HG02759 (cell line): ENCODE results near the gene LRRC8B.
"Not testable (repeated sequence)": the region's sequence is repeated elsewhere in the genome, so short reads cannot be mapped to it uniquely, and the experiment has no call there.

Experiments
- ATAC-seq: cut with Tn5 transposase; IDR thresholded peaks from one replicate; pipeline ENCODE4 v1.9.1; 2021; ENCODE audit warnings: mild to moderate bottlenecking, moderate library complexity; ENCODE audit not compliant: unreplicated experiment

The LRRC8B gene

DNA sequence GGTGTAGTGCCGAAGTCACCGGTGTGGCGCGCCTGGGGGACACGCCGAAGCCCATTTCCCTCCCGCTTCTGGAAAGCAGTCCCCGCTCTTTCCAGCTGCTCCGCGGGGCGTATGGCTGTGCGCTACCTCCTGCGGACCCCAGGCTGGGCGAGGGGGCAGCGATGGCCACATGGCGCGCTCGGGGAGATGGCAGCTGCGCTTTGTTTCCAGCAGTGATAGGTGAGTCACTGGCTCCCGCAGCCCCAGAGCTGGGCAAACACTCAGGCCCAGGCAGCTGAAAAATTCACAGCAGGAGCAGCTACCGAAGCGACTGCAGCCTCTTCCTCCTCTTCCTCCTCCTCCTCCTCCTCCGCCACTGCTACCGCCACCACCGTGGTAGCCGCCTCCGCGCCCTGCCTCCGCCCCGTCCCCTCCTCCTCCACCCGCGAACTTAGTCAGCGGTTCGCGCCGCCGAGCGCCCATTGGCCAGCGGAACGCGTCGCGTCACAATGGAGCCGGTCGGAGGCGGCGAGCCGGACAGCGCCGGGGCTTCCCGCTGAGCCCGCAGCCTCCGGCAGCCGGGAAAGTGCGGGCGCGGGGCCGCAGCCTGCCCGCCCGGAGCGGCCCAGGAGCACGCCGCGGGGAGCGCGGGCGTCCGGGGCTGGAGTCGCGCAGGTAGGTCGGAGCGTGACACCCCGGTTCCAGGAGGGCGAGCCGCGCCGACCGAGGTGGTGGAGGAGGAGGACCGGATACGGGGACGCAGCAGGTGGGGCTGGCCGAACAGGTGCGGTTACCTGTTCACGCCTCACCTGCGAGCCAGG lies at the start of gene LRRC8B:
Gene LRRC8B (plus strand): TSS at position 461 of the 800 bp plus-strand sequence. CDS start 57,822 bp downstream, outside the sequence.
- peak; percentile 90 for ATAC-seq

DNA sequence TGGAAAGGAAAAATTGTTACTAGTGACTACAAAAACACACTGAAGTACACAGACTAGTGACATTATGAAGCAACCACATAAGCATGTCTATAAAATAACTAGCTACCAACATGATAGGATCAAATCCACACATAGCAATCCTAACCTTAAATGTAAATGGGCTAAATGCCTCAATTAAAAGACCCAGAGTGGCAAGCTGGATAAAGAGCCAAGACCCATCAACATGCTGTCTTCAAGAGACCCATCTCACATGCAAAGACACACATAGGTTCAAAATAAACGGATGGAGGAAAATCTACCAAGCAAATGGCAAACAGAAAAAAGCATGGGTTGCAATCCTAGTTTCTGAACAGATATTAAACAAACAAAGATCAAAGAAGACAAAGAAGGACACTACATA lies 49.4 kb upstream of the LRRC8B start:
- no peak for ATAC-seq

GRCh38 chr1:89476072-89476471 lies 48.6 kb upstream of the LRRC8B start:
- no peak for ATAC-seq

GRCh38 chr1:89483010-89483756 lies 41.4 kb upstream of the LRRC8B start:
- no peak for ATAC-seq

- ATAC-seq: no peak
Measured at GRCh38 chr1:89483757-89484077, 40.9 kb upstream of the LRRC8B start.

- no peak for ATAC-seq
Measured at GRCh38 chr1:89484092-89485038, 40.3 kb upstream of the LRRC8B start.

GRCh38 chr1:89487972-89488371 lies 36.7 kb upstream of the LRRC8B start:
- no peak for ATAC-seq

- ATAC-seq: no peak
Measured at GRCh38 chr1:89489047-89489729, 35.4 kb upstream of the LRRC8B start.

- no peak for ATAC-seq
Measured at GRCh38 chr1:89490389-89490788, 34.2 kb upstream of the LRRC8B start.

DNA sequence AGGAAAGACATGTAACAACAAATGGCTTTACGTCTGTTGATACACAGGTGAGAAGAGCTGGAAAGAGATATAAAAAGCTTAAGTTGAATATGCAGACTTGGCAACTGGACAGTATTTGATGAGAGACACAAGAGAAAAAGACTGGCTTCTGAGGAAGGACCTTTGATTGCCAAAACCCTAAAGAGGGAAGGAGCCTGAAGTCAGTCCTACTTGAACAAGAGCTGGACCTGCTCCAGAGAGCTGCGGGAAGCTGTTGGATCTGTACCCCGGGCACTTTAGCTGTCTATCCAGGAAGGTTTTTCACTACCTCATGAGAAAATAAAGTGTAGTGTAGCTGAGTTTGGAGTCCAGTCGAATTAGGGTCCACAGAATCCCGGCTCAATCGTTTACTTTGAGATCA lies 25.3 kb upstream of the LRRC8B start:
- no peak for ATAC-seq

DNA sequence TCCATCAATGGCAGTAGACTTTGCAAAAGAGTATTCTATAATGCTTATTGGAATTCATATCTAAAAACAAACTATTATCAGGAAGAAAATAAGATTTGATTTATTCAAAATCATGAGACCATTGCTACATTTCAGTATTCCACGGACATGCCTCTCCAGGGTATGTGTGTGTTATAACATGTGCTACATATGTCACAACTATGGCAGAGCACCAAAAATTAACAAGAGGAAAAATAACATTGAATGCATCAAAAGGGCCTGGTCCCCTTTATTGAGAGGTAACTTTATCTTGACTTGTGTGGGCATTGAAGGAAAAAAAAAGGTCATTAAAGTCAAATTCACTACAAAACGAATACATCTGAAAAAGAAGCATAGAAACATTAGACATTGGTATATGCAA lies 22.6 kb upstream of the LRRC8B start:
- no peak for ATAC-seq

DNA sequence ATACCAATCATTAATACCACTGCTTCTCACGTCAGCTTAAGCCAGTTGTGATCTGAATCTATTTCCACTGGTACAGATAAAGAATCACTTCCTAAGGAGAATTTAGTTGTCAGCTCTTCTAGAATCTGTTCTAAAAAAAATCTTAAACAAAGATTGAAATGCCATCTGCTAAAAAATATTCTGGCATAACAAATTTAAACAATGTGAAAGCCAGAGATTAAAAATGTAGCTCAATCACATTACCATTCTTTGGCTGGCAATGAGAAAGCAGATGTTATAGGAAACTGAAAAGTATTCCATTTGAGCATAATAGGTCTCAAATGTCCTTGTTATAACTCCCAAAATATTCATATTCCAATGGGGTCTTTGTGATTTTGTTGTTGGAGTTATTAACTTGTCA lies 21.7 kb upstream of the LRRC8B start:
- ATAC-seq: no peak

GRCh38 chr1:89503690-89504089 lies 20.9 kb upstream of the LRRC8B start:
- no peak for ATAC-seq

DNA sequence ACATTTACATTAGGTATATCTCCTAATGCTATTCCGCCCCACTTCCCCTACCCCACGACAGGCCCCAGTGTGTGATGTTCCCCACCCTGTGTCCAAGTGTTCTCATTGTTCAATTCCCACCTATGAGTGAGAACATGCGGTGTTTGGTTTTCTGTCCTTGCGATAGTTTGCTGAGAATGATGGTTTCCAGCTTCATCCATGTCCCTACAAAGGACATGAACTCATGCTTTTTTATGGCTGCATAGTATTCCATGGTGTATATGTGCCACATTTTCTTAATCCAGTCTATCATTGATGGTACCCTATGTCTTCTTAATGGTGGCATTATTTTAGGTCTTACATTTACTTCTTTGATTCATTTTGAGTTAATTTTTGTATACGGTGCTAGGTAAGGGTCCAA lies 14.6 kb upstream of the LRRC8B start:
- ATAC-seq: not testable (repeated sequence)

DNA sequence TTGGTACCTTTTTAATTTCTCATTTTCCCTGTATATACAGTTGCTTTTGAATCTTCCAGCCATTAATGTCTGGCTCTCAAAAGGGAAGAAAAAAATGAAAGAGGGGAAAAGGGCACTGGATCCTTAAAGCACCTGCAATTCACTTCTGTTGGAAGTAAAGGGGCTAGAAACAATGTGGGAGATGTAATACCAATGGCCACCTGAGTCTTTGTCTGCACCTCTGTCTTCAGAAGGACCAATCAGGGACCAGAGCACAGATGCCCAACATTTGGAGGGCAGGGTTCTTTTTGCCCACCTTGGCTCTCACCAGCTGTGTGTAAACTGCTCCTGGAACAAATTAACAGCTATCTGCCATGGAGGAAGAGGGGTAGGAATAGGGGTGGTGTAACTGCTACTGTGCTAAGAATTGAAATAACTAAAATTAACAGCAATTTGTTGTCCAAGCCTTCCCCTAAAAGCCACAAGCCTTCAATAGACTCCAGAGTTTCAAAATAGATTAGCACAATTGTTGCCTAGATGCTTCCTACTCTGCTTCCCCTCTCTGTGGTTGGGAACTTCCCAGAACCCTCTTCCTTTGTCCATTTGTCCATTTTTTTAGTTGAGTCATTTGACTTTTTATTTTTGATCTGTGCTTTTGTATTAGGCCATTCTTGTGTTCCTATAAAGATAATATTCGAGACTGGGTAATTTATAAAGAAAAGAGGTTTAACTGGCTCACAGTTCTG lies 11.5 kb upstream of the LRRC8B start:
- ATAC-seq: no peak

DNA sequence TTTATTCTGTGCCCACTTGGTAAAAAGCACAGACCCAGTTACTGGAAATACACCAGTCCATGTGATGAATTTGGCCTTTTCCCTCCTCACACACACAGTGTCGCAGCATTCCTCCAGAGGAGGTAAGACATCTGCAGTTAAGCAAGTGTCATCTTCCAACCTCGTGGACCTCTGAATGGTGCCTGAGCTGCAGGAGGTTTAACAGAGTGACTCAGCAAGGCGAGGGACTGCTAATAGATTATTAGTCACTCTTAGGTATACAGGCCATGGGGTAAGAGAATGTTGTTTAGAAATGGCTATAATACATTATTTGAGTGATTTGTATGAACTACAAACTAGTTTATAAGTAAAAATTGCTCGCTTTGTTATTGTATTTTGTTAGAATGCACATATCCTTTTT lies 8.6 kb upstream of the LRRC8B start:
- ATAC-seq: no peak

DNA sequence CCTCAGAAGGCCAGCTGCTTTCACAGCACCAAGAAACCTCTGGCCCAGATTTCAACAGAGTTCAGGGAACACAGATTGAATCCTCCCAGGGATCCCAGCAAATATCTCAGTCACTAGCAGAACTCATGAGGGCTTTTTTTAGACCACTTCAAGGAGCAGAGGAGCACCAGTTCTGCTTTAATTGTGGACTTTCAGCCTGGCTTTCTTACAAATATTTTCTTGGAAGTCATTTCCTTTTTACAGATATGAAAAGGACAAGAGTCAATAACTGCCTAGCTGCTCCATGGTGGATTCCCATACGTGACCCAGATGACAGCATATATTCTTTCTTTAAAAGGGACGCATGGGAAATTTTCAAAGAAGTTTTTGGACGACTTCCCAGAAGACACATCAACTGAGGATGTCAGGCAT lies 6.4 kb upstream of the LRRC8B start:
- ATAC-seq: no peak

- ATAC-seq: no peak
Measured at GRCh38 chr1:89519779-89520358, 4.8 kb upstream of the LRRC8B start.

- ATAC-seq: not testable (repeated sequence)
Measured at GRCh38 chr1:89521977-89522376, 2.7 kb upstream of the LRRC8B start.
